Jurkat, Clone E6-1 (cell line): ENCODE results near the gene TMEM94.
"Not testable (repeated sequence)": the region's sequence is repeated elsewhere in the genome, so short reads cannot be mapped to it uniquely, and the experiment has no call there.

Source experiments
- DNase-seq: peaks from one replicate; pipeline ENCODE4 v3.0.0-alpha.2; 2011; ENCODE audit warnings: low read depth, low spot score
- H3K4me3 ChIP-seq: 2 replicates; pipeline ENCODE4 v1.5.1; 2011; ENCODE audit warnings: mild to moderate bottlenecking, low read length, control low read depth, moderate library complexity

Gene TMEM94

GRCh38 chr17:75517297-75517865, 60.9 kb downstream of the TMEM94 start:
- DNase-seq = no peak
- H3K4me3 ChIP-seq = peak overlapping the region; percentile 79

- DNase-seq = peak; percentile 94
- peak overlapping the region; percentile 79 for H3K4me3 ChIP-seq
These were observed 61.8 kb downstream of the TMEM94 start for GRCh38 chr17:75518201-75518600.

GRCh38 chr17:75518983-75519537, 62.6 kb downstream of the TMEM94 start:
- DNase-seq = no peak
- H3K4me3 ChIP-seq = no peak overlapping the region

- not testable (repeated sequence) for H3K4me3 ChIP-seq, DNase-seq
These were observed 64.0 kb downstream of the TMEM94 start for GRCh38 chr17:75520413-75520812.

- DNase-seq = no peak
- no peak overlapping the region for H3K4me3 ChIP-seq
These were observed 64.9 kb downstream of the TMEM94 start for GRCh38 chr17:75521290-75521689.

GRCh38 chr17:75521951-75522727, 65.7 kb downstream of the TMEM94 start:
- DNase-seq = no peak
- H3K4me3 ChIP-seq = no peak overlapping the region

- no peak overlapping the region for H3K4me3 ChIP-seq
- DNase-seq = no peak
These were observed 67.2 kb downstream of the TMEM94 start for GRCh38 chr17:75523647-75524046.

GRCh38 chr17:75524269-75524969, 68.0 kb downstream of the TMEM94 start:
- H3K4me3 ChIP-seq = no peak overlapping the region
- DNase-seq = no peak

- peak; percentile 47 for DNase-seq
- H3K4me3 ChIP-seq = peak within 1 kb of the TSS; percentile 49
These were observed 68.8 kb downstream of the TMEM94 start, which contains the start of gene LLGL2 for GRCh38 chr17:75524970-75525805. LLGL2 (plus strand) TSS chr17:75525697; CDS start chr17:75543427, 17,730 bp downstream.

- DNase-seq = no peak
- peak overlapping the region; percentile 49 for H3K4me3 ChIP-seq
These were observed 69.5 kb downstream of the TMEM94 start for GRCh38 chr17:75525806-75526554.

GRCh38 chr17:75526555-75527270, 70.3 kb downstream of the TMEM94 start:
- no peak overlapping the region for H3K4me3 ChIP-seq
- no peak for DNase-seq

GRCh38 chr17:75530837-75531720, 74.6 kb downstream of the TMEM94 start:
- DNase-seq = no peak
- no peak overlapping the region for H3K4me3 ChIP-seq

- H3K4me3 ChIP-seq = no peak overlapping the region
- no peak for DNase-seq
These were observed 75.3 kb downstream of the TMEM94 start for GRCh38 chr17:75531721-75532072.

GRCh38 chr17:75535119-75535537, 78.7 kb downstream of the TMEM94 start:
- DNase-seq = peak; percentile 30
- no peak overlapping the region for H3K4me3 ChIP-seq

GRCh38 chr17:75535871-75536270, 79.4 kb downstream of the TMEM94 start:
- DNase-seq = no peak
- H3K4me3 ChIP-seq = no peak overlapping the region

GRCh38 chr17:75536366-75536765, 79.9 kb downstream of the TMEM94 start:
- no peak overlapping the region for H3K4me3 ChIP-seq
- DNase-seq = no peak
